ENCODE measurements around the gene PTPN4.

Gene PTPN4

GRCh38 chr2:119838179-119838578 lies 78.5 kb downstream of the PTPN4 start:
- H3K27ac ChIP-seq, result peak overlapping the region; percentile 81
- no peak for TF ChIP-seq CTCF (conservative IDR thresholded peaks at IDR 0.05)
- no peak for TF ChIP-seq ZFX (IDR thresholded peaks at IDR 0.05)

GRCh38 chr2:119841550-119841949 lies 81.8 kb downstream of the PTPN4 start:
- TF ChIP-seq ZFX (IDR thresholded peaks at IDR 0.05) (no peak), CTCF (conservative IDR thresholded peaks at IDR 0.05) (no peak)

GRCh38 chr2:119846021-119846420 lies 86.3 kb downstream of the PTPN4 start:
- H3K27ac ChIP-seq, result no peak overlapping the region
- TF ChIP-seq ZFX (IDR thresholded peaks at IDR 0.05), result no peak
- TF ChIP-seq CTCF (conservative IDR thresholded peaks at IDR 0.05), result no peak

More at GRCh38 chr2:119841550-119841949, 81.8 kb downstream of the PTPN4 start:
- H3K27ac ChIP-seq, result no peak overlapping the region

GRCh38 chr2:119849838-119850565 lies 90.3 kb downstream of the PTPN4 start:
- TF ChIP-seq CTCF (conservative IDR thresholded peaks at IDR 0.05) (no peak), ZFX (IDR thresholded peaks at IDR 0.05) (no peak)
- no peak overlapping the region for H3K27ac ChIP-seq

- no peak overlapping the region for H3K27ac ChIP-seq
- TF ChIP-seq ZFX (IDR thresholded peaks at IDR 0.05) (no peak), CTCF (conservative IDR thresholded peaks at IDR 0.05) (no peak)
Observed at GRCh38 chr2:119852214-119852613, 92.5 kb downstream of the PTPN4 start.

- TF ChIP-seq CTCF (conservative IDR thresholded peaks at IDR 0.05) (no peak), ZFX (IDR thresholded peaks at IDR 0.05) (no peak)
- no peak overlapping the region for H3K27ac ChIP-seq
Observed at GRCh38 chr2:119853777-119854399, 94.2 kb downstream of the PTPN4 start.

GRCh38 chr2:119856469-119856901 lies 96.8 kb downstream of the PTPN4 start:
- TF ChIP-seq CTCF (conservative IDR thresholded peaks at IDR 0.05) (no peak), ZFX (IDR thresholded peaks at IDR 0.05) (no peak)
- no peak overlapping the region for H3K27ac ChIP-seq
